Endometrial microvascular endothelial cells (primary cell): ENCODE data around the gene HARS1. TPM values are rescaled to one million over a fixed set of nuclear protein-coding genes. Genes with fewer than 3 reads are reported as not detected.
"Not testable (repeated sequence)": the region's sequence is repeated elsewhere in the genome, so short reads cannot be mapped to it uniquely, and the experiment has no call there.

Source experiments
- in situ Hi-C: cut with HindIII; loops from 2 replicates; pipeline ENCODE4 v1.10.0; 2017; ENCODE audit warnings: low sequenced_read_pairs, low pct_unique_long_range_greater_than_20kb; ENCODE audit errors: inconsistent ontology term
- total RNA-seq: library from RNA; depleted of rRNA; stranded (reverse); fragments of >200 nt; gene quantifications from one replicate; pipeline ENCODE4 v1.2.3, GENCODE V29; 2015; ENCODE audit errors: inconsistent ontology term

The HARS1 gene
- total RNA-seq, 1 donor from 2014 or later = 118 TPM

GRCh38 chr5:140690376-140690932 lies 716 bp downstream of the HARS1 start:
- in situ Hi-C loops = no loop called here

GRCh38 chr5:140678993-140679392 lies 12.2 kb downstream of the HARS1 start:
- in situ Hi-C loops = no loop called here

- in situ Hi-C loops = no loop called here
These were observed 13.2 kb downstream of the HARS1 start for GRCh38 chr5:140677947-140678346.

GRCh38 chr5:140674629-140675028 lies 16.5 kb downstream of the HARS1 start:
- in situ Hi-C loops = no loop called here

- in situ Hi-C loops = no loop called here
These were observed 17.0 kb downstream of the HARS1 start for GRCh38 chr5:140674211-140674610.

- in situ Hi-C loops = no loop called here
These were observed 17.8 kb downstream of the HARS1 start, which contains the start of gene DND1 for GRCh38 chr5:140673187-140673976. Gene DND1, minus strand, starts transcription at chr5:140673576. Its CDS starts 34 bp downstream, at chr5:140673542.

- in situ Hi-C loops = no loop called here
These were observed 18.5 kb downstream of the HARS1 start for GRCh38 chr5:140672455-140673186.

GRCh38 chr5:140671472-140672125 lies 19.6 kb downstream of the HARS1 start:
- in situ Hi-C loops = no loop called here

GRCh38 chr5:140671035-140671434 lies 20.1 kb downstream of the HARS1 start:
- in situ Hi-C loops = not testable (repeated sequence)

GRCh38 chr5:140664359-140665119 lies 26.6 kb downstream of the HARS1 start, which contains the start of gene WDR55:
Gene WDR55, plus strand, starts transcription at chr5:140664904. Its CDS starts 9 bp downstream, at chr5:140664913.
- in situ Hi-C loops = no loop called here

GRCh38 chr5:140664030-140664358 lies 27.2 kb downstream of the HARS1 start:
- in situ Hi-C loops = no loop called here

- in situ Hi-C loops = not testable (repeated sequence)
These were observed 30.8 kb downstream of the HARS1 start for GRCh38 chr5:140660371-140660770.

- in situ Hi-C loops = no loop called here
These were observed 32.3 kb downstream of the HARS1 start for GRCh38 chr5:140658870-140659269.

GRCh38 chr5:140647042-140647419 lies 44.1 kb downstream of the HARS1 start:
- in situ Hi-C loops = no loop called here

- in situ Hi-C loops = no loop called here
These were observed 48.5 kb downstream of the HARS1 start for GRCh38 chr5:140642718-140643117.

- in situ Hi-C loops = no loop called here
These were observed 49.5 kb downstream of the HARS1 start for GRCh38 chr5:140641716-140642115.

- in situ Hi-C loops = no loop called here
These were observed 51.8 kb downstream of the HARS1 start, which contains the start of gene TMCO6 for GRCh38 chr5:140639148-140639981. Gene TMCO6, plus strand, starts transcription at chr5:140639451. Its CDS starts 77 bp downstream, at chr5:140639528.

- in situ Hi-C loops = not testable (repeated sequence)
These were observed 52.3 kb downstream of the HARS1 start for GRCh38 chr5:140638898-140639147.
